ENCODE data around the gene RAP2C. TPM values are rescaled to one million over a fixed set of nuclear protein-coding genes. Genes with fewer than 3 reads are reported as not detected.
"Not testable (repeated sequence)": the region's sequence is repeated elsewhere in the genome, so short reads cannot be mapped to it uniquely, and the experiment has no call there.

The RAP2C gene
- total RNA-seq, 1 donor from 2014 or later, result 48.8 TPM

- no peak overlapping the region for H3K27ac Mint-ChIP-seq
- no peak for TF ChIP-seq CTCF (IDR thresholded peaks at IDR 0.05; ENCODE audit: unreplicated experiment)
- peaks cover 9% of the 10 kb centered on the region for H3K36me3 Mint-ChIP-seq (ENCODE audit: insufficient read depth)
- DNase-seq (ENCODE audit: low spot score, unreplicated experiment), result no peak
- H3K4me1 Mint-ChIP-seq (ENCODE audit: low read depth), result peaks cover 8% of the 10 kb centered on the region
- no peak overlapping the region for H3K4me3 Mint-ChIP-seq (ENCODE audit: low read depth)
- H3K9me3 Mint-ChIP-seq (ENCODE audit: low read depth), result peaks cover 26% of the 10 kb centered on the region
- H3K27me3 Mint-ChIP-seq, result no peaks in the 10 kb centered on the region
Measured at GRCh38 chrX:132165005-132165404, 54.2 kb downstream of the RAP2C start.

GRCh38 chrX:132163094-132163493, 56.2 kb downstream of the RAP2C start:
- H3K9me3 Mint-ChIP-seq (ENCODE audit: low read depth), result peaks cover 30% of the 10 kb centered on the region
- not testable (repeated sequence) for DNase-seq (ENCODE audit: low spot score, unreplicated experiment); H3K36me3 Mint-ChIP-seq (ENCODE audit: insufficient read depth); H3K27ac Mint-ChIP-seq; H3K4me1 Mint-ChIP-seq (ENCODE audit: low read depth); H3K27me3 Mint-ChIP-seq; H3K4me3 Mint-ChIP-seq (ENCODE audit: low read depth)

GRCh38 chrX:132153166-132153565, 66.1 kb downstream of the RAP2C start:
- no peaks in the 10 kb centered on the region for H3K4me1 Mint-ChIP-seq (ENCODE audit: low read depth)
- no peak for TF ChIP-seq CTCF (IDR thresholded peaks at IDR 0.05; ENCODE audit: unreplicated experiment)
- no peak overlapping the region for H3K4me3 Mint-ChIP-seq (ENCODE audit: low read depth)
- H3K36me3 Mint-ChIP-seq (ENCODE audit: insufficient read depth), result no peaks in the 10 kb centered on the region
- peaks cover 3% of the 10 kb centered on the region for H3K9me3 Mint-ChIP-seq (ENCODE audit: low read depth)
- H3K27me3 Mint-ChIP-seq, result no peaks in the 10 kb centered on the region
- no peak for DNase-seq (ENCODE audit: low spot score, unreplicated experiment)
- no peak overlapping the region for H3K27ac Mint-ChIP-seq

Other genes starting within 250 kb of the RAP2C start
- 65.2 and 69.7 TPM in 2 replicates for gene STK26, start 196.1 kb downstream of the RAP2C start, total RNA-seq
- not detected in 2 replicates for gene FRMD7, start 91.4 kb downstream of the RAP2C start, total RNA-seq